Trophoblast cell (in vitro differentiated cells and primary cell): ENCODE results near the gene ZNF853.
A peak's percentile ranks its signal among the peaks of the same experiment; 100 is the strongest.

Experiments used
- DNase-seq, 2 donors: peaks; one replicate each; pipeline ENCODE4 v3.0.0-alpha.2; 2016
- H2AFZ ChIP-seq: 2 replicates; pipeline ENCODE4 v1.6.1; 2013; ENCODE audit warnings: low read length, moderate library complexity, mild to moderate bottlenecking; ENCODE audit not compliant: insufficient read depth, poor library complexity
- H2AK5ac ChIP-seq: 2 replicates; pipeline ENCODE4 v1.6.1; 2013; ENCODE audit warnings: mild to moderate bottlenecking, low read length
- H2BK120ac ChIP-seq: 2 replicates; pipeline ENCODE4 v1.6.1; 2013; ENCODE audit warnings: low read length, mild to moderate bottlenecking, moderate library complexity; ENCODE audit not compliant: insufficient read depth, poor library complexity
- H2BK12ac ChIP-seq: 2 replicates; pipeline ENCODE4 v1.6.1; 2013; ENCODE audit warnings: mild to moderate bottlenecking, low read length, moderate library complexity
- H2BK5ac ChIP-seq: 2 replicates; pipeline ENCODE4 v1.6.1; 2013; ENCODE audit warnings: low read length, low read depth, moderate library complexity, mild to moderate bottlenecking; ENCODE audit not compliant: poor library complexity
- H3K14ac ChIP-seq: 2 replicates; pipeline ENCODE4 v1.6.1; 2013; ENCODE audit warnings: mild to moderate bottlenecking, low read length
- H3K18ac ChIP-seq: 2 replicates; pipeline ENCODE4 v1.6.1; 2013; ENCODE audit warnings: mild to moderate bottlenecking, low read length
- H3K23ac ChIP-seq: 2 replicates; pipeline ENCODE4 v1.6.1; 2013; ENCODE audit warnings: low read length
- H3K27ac ChIP-seq: 2 replicates; pipeline ENCODE4 v1.5.1; 2013; ENCODE audit warnings: low read depth, mild to moderate bottlenecking, inconsistent platforms, low read length, moderate library complexity
- H3K27me3 ChIP-seq: 2 replicates; pipeline ENCODE4 v1.6.1; 2013; ENCODE audit warnings: inconsistent platforms, mild to moderate bottlenecking, low read length, moderate library complexity; ENCODE audit not compliant: insufficient read depth
- H3K36me3 ChIP-seq, 2 experiments: 1 replicate in 1 of 2; 2 replicates in 1 of 2; pipeline ENCODE4 v1.6.1; 2013; ENCODE audit warnings: low read length in 2 of 2, mild to moderate bottlenecking in 2 of 2, moderate library complexity in 1 of 2; ENCODE audit not compliant: insufficient read depth in 2 of 2, control insufficient read depth in 1 of 2
- H3K4ac ChIP-seq: 2 replicates; pipeline ENCODE4 v1.6.1; 2013; ENCODE audit warnings: low read depth, mild to moderate bottlenecking, low read length, moderate library complexity
- H3K4me1 ChIP-seq, 2 experiments: 1 replicate in 1 of 2; 2 replicates in 1 of 2; pipeline ENCODE4 v1.6.1; 2013; ENCODE audit warnings: low read length in 2 of 2, mild to moderate bottlenecking in 2 of 2, moderate library complexity in 1 of 2; ENCODE audit not compliant: insufficient read depth in 2 of 2, control insufficient read depth in 1 of 2
- H3K4me2 ChIP-seq: 2 replicates; pipeline ENCODE4 v1.6.1; 2013; ENCODE audit warnings: inconsistent platforms, mild to moderate bottlenecking, low read length, moderate library complexity
- H3K4me3 ChIP-seq: 2 replicates; pipeline ENCODE4 v1.5.1; 2013; ENCODE audit warnings: mild to moderate bottlenecking, low read depth, low read length, inconsistent platforms
- H3K79me1 ChIP-seq: one replicate; pipeline ENCODE4 v1.6.1; 2013; ENCODE audit warnings: low read length
- H3K79me2 ChIP-seq: 2 replicates; pipeline ENCODE4 v1.6.1; 2013; ENCODE audit warnings: low read length, mild to moderate bottlenecking; ENCODE audit not compliant: control insufficient read depth, insufficient read depth, poor library complexity
- H3K9ac ChIP-seq: 2 replicates; pipeline ENCODE4 v1.6.1; 2013; ENCODE audit warnings: mild to moderate bottlenecking, low read length
- H3K9me3 ChIP-seq: 2 replicates; pipeline ENCODE4 v1.6.1; 2013; ENCODE audit warnings: low read depth, mild to moderate bottlenecking, control low read depth, inconsistent platforms, low read length; ENCODE audit not compliant: insufficient read depth
- H4K12ac ChIP-seq: 2 replicates; pipeline ENCODE4 v1.6.1; 2013; ENCODE audit warnings: low read depth, mild to moderate bottlenecking, low read length, moderate library complexity
- H4K8ac ChIP-seq: 2 replicates; pipeline ENCODE4 v1.6.1; 2013; ENCODE audit warnings: low read depth, mild to moderate bottlenecking, low read length, moderate library complexity
- H4K91ac ChIP-seq: one replicate; pipeline ENCODE4 v1.6.1; 2013; ENCODE audit warnings: low read depth, mild to moderate bottlenecking, low read length, moderate library complexity
- WGBS: extraction: QIAGEN DNeasy Blood & Tissue Kit; methylation state at CpG from one replicate; pipeline ENCODE4 v1.1.7; 2013; ENCODE audit warnings: missing lambda C conversion rate; ENCODE audit not compliant: insufficient read length, insufficient coverage; ENCODE audit errors: extremely low coverage; 5-methylcytosine and 5-hydroxymethylcytosine counted together

Gene ZNF853

GRCh38 chr7:6589151-6589828 is 26.1 kb upstream of the ZNF853 start:
- Histone ChIP-seq H3K18ac (no peak overlapping the region), H3K79me1 (peaks cover 6% of the 10 kb centered on the region), H3K9me3 (peaks cover 3% of the 10 kb centered on the region), H3K79me2 (peaks cover 6% of the 10 kb centered on the region), H3K23ac (no peak overlapping the region), H4K91ac (no peak overlapping the region), H3K4ac (no peak overlapping the region), H2BK5ac (no peak overlapping the region), H3K4me2 (peak overlapping the region; percentile 57), H3K36me3 (peaks cover 36 to 37% of the 10 kb centered on the region in 2 experiments), H3K14ac (no peak overlapping the region), H2AK5ac (no peak overlapping the region), H3K27ac (no peak overlapping the region), H3K4me3 (no peak overlapping the region), H4K8ac (no peak overlapping the region), H3K4me1 (peaks cover 6 to 7% of the 10 kb centered on the region in 2 experiments), H2BK12ac (no peak overlapping the region), H3K9ac (no peak overlapping the region), H3K27me3 (no peaks in the 10 kb centered on the region), H2AFZ (no peak overlapping the region), H4K12ac (no peak overlapping the region), H2BK120ac (no peak overlapping the region)
- WGBS: no CpG with 5 or more reads among the region's 22 CpGs
- DNase-seq: no peak

- Histone ChIP-seq H3K9ac (peak within 1 kb of the TSS; percentile 89), H2AFZ (peak within 1 kb of the TSS; percentile 99), H2BK12ac (no peak within 1 kb of the TSS), H3K4me1 (peaks cover 6 to 7% of the 10 kb centered on the region in 2 experiments), H3K4me3 (peak within 1 kb of the TSS; percentile 83), H3K27me3 (no peaks in the 10 kb centered on the region), H4K12ac (peak within 1 kb of the TSS; percentile 87), H3K79me2 (peaks cover 6% of the 10 kb centered on the region), H2AK5ac (peak within 1 kb of the TSS; percentile 72), H3K36me3 (peaks cover 36% of the 10 kb centered on the region in 2 experiments), H3K9me3 (no peaks in the 10 kb centered on the region), H2BK120ac (peak within 1 kb of the TSS; percentile 79), H3K14ac (peak within 1 kb of the TSS; percentile 96), H3K27ac (peak within 1 kb of the TSS; percentile 81), H2BK5ac (peak within 1 kb of the TSS; percentile 76), H4K8ac (peak within 1 kb of the TSS; percentile 92), H4K91ac (peak within 1 kb of the TSS; percentile 77), H3K79me1 (peaks cover 6% of the 10 kb centered on the region), H3K23ac (no peak within 1 kb of the TSS), H3K4me2 (peak within 1 kb of the TSS; percentile 90), H3K18ac (peak within 1 kb of the TSS; percentile 94), H3K4ac (peak within 1 kb of the TSS; percentile 72)
- WGBS: no CpG with 5 or more reads among the region's 107 CpGs
- DNase-seq: peak; percentile 78 to 93
Measured at GRCh38 chr7:6589829-6590644, 25.4 kb upstream of the ZNF853 start, which contains the start of gene INTS15. TSS of gene INTS15 (plus strand) at chr7:6590021. CDS start at chr7:6590284, 263 bp downstream.

GRCh38 chr7:6590645-6591110 is 24.7 kb upstream of the ZNF853 start:
- peak overlapping the region; percentile 99 for H2AFZ ChIP-seq
- DNase-seq: peak in 1 of 2 donors; percentile 35
- no CpG with 5 or more reads among the region's 10 CpGs for WGBS
- peak overlapping the region; percentile 87 for H4K12ac ChIP-seq
- H3K4ac ChIP-seq: peak overlapping the region; percentile 72
- H3K79me1 ChIP-seq: peaks cover 6% of the 10 kb centered on the region
- no peak overlapping the region for H2BK120ac ChIP-seq
- no peak overlapping the region for H2AK5ac ChIP-seq
- H3K4me3 ChIP-seq: peak overlapping the region; percentile 83
- H2BK5ac ChIP-seq: no peak overlapping the region
- H3K23ac ChIP-seq: no peak overlapping the region
- peak overlapping the region; percentile 77 for H4K91ac ChIP-seq
- H4K8ac ChIP-seq: peak overlapping the region; percentile 92
- H3K36me3 ChIP-seq: peaks cover 38 to 42% of the 10 kb centered on the region in 2 experiments
- peaks cover 6 to 7% of the 10 kb centered on the region in 2 experiments for H3K4me1 ChIP-seq
- H3K27me3 ChIP-seq: no peaks in the 10 kb centered on the region
- peak overlapping the region; percentile 94 for H3K18ac ChIP-seq
- H3K79me2 ChIP-seq: peaks cover 6% of the 10 kb centered on the region
- peak overlapping the region; percentile 89 for H3K9ac ChIP-seq
- no peaks in the 10 kb centered on the region for H3K9me3 ChIP-seq
- peak overlapping the region; percentile 90 for H3K4me2 ChIP-seq
- no peak overlapping the region for H3K27ac ChIP-seq
- H2BK12ac ChIP-seq: no peak overlapping the region
- H3K14ac ChIP-seq: peak overlapping the region; percentile 96

GRCh38 chr7:6600093-6600492 is 15.3 kb upstream of the ZNF853 start:
- H3K23ac ChIP-seq: no peak overlapping the region
- H3K4ac ChIP-seq: no peak overlapping the region
- no peak overlapping the region for H2BK5ac ChIP-seq
- no peak overlapping the region for H4K8ac ChIP-seq
- H3K4me2 ChIP-seq: no peak overlapping the region
- no peak overlapping the region for H2AFZ ChIP-seq
- DNase-seq: no peak
- H3K9me3 ChIP-seq: no peaks in the 10 kb centered on the region
- no CpG with 5 or more reads among the region's 15 CpGs for WGBS
- H3K14ac ChIP-seq: no peak overlapping the region
- H3K9ac ChIP-seq: no peak overlapping the region
- H3K18ac ChIP-seq: no peak overlapping the region
- no peaks in the 10 kb centered on the region for H3K79me2 ChIP-seq
- peaks cover 55 to 58% of the 10 kb centered on the region in 2 experiments for H3K36me3 ChIP-seq
- no peaks in the 10 kb centered on the region for H3K27me3 ChIP-seq
- no peaks in the 10 kb centered on the region for H3K4me1 ChIP-seq
- H4K12ac ChIP-seq: no peak overlapping the region
- no peak overlapping the region for H2BK12ac ChIP-seq
- H3K79me1 ChIP-seq: no peaks in the 10 kb centered on the region
- H2AK5ac ChIP-seq: no peak overlapping the region
- no peak overlapping the region for H4K91ac ChIP-seq
- H3K4me3 ChIP-seq: no peak overlapping the region
- H3K27ac ChIP-seq: no peak overlapping the region
- H2BK120ac ChIP-seq: no peak overlapping the region
